T-helper 2 cell treated with Interferon-gamma antibody and Interleukin-4, amounts not matched to agents 100 ng/mL and 5 ng/mL, for 36 hours (primary cell): Measurements from ENCODE around the gene SEZ6L. TPM values are rescaled to one million over a fixed set of nuclear protein-coding genes. Genes with fewer than 3 reads are reported as not detected.

ENCODE experiments used
- intact Hi-C: fragments of 100-400 bp; cut with micrococcal nuclease; formaldehyde crosslinking; loops from one replicate; pipeline ENCODE4 v1.15.1; 2023
- total RNA-seq: library from RNA; stranded (reverse); gene quantifications from 2 replicates; pipeline ENCODE4 v1.2.3, GENCODE V29; 2022

Gene SEZ6L
- total RNA-seq, 1 donor from 2014 or later, result not detected

DNA sequence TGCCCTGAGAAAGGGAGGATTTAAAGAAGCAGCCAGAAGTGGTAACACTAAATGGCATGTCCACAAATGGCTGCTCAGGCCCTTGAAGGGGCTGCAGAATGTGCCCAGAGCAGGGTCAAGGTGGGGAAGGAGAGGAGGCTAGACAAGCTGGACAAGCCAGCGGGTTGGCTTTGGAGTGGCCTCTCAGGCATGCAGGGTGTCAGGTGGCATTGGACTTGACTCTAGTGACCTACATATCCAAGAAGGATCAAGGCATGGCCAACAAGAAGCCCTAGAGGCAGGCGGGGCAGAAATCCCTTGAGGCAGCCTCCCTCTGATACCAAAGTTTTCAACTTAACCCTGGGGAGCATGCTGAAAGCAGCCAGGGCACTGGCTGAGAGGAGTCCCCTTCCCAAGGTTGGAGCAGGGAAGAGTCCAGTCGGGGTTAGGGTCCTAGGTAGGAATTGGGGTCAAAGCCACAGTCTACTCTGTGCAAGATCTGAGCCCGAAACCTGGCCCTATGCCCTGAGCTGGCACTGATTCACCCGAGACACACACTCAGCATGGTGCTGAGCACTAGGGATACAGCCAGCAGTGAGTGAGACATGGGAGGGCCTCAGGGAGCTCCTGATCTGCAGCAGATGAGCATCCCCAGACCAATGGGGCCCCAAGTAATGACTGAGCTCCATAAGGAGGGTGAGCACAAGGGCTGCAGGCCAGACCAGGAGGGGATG lies 164.0 kb downstream of the SEZ6L start:
- intact Hi-C loops, result no loop called here

DNA sequence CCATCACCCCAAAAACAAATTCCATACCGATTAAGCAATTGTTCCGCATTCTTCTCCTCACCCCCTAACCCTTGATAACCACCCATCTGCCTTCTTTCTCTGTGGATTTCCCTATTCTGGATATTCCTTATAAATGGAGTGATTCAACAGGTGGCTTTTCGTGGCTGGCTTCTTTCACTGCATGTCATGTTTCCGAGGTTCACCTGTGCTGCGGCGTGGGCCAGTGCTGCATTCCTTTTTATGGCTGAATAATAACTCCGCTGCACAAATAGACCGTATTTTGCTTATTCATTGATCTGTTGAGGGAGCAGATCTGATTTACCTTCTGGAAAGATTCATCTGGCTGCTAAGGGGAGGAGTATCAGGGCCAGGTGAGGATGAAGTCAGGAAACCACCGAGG lies 165.0 kb downstream of the SEZ6L start:
- intact Hi-C loops, result no loop called here

DNA sequence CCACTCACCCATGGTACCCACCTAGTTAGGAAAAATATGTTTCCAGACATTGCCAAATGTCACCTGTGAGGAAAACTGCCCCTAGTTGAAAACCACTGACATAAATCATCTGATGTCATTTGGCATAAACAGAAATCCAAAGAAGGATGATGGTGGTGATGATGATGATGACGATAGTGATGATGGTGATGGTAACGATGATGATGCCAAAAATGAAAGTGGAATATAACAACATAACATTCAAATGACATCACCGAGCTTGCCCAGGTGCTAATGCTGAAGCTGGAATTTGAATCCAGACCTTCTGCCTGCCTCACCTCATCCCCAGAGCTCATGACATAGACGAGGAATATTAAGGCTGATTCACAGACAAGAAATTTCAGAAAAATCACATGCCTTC lies 167.5 kb downstream of the SEZ6L start:
- intact Hi-C loops, result no loop called here

DNA sequence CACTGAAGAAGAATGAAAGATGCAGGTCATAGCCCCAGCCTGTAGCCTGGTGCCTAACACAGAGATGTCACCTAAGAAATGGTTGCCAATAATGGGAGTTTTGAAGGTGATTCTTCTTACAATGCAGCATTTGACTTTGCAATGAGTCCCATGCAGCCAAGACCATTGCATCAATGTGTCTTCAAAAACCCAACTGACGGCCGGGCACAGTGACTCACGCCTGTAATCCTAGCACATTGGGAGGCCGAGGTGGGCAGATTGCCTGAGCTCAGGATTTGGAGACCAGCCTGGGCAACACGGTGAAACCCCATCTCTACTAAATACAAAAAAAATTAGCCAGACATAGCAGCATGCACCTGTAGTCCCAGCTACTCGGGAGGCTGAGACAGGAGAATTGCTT lies 170.5 kb downstream of the SEZ6L start:
- intact Hi-C loops, result no loop called here

DNA sequence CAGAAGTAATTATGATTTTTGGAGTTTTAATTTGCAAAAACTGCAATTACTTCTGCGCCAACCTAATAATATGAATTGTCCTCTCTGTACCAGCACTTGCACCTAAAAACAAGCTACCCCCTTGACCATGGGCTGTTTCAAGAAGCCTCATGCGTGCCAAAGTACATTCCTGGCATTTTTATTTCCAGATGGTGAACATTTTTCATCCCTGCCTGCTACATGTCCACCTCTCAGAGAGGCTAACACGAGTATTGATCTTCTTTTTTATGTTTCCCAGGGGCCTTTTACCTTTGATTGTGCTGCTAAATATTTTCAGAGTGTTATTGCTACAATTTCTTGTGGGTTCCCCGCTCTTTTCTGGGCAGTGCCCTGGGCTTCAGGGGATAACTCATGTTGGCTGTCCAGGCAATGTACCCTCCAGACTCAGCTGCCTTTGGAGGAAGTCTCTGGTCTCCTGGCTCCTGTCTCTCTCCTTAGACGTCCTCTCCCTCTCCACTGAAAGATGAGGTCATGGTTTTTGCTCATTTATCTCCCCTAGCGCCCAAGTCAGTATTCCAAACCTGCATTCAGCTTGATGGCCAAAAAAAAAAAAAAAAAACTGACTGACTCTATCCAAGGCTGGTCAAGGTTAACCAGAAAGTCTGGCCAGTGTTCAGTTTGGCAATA lies 173.6 kb downstream of the SEZ6L start:
- intact Hi-C loops, result no loop called here

DNA sequence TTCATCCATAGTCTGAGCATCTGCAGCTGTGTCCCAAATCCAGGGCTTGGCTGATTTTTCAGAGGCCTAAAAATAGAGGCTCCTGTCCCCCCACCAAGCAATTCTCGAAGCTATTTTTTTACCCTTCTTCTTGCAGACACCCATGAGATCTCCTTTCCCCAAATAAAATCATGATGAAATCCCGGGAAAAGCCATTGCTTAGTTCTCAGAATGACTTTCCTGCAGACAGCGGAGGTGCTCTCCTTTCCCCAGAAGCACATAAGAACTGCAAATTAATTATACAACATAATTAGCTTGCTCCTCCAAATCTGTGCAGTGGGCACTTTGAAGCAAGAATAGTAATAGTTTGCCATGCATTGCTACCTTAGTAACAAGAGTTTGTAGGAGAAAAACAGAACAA lies 176.2 kb downstream of the SEZ6L start:
- intact Hi-C loops, result no loop called here

DNA sequence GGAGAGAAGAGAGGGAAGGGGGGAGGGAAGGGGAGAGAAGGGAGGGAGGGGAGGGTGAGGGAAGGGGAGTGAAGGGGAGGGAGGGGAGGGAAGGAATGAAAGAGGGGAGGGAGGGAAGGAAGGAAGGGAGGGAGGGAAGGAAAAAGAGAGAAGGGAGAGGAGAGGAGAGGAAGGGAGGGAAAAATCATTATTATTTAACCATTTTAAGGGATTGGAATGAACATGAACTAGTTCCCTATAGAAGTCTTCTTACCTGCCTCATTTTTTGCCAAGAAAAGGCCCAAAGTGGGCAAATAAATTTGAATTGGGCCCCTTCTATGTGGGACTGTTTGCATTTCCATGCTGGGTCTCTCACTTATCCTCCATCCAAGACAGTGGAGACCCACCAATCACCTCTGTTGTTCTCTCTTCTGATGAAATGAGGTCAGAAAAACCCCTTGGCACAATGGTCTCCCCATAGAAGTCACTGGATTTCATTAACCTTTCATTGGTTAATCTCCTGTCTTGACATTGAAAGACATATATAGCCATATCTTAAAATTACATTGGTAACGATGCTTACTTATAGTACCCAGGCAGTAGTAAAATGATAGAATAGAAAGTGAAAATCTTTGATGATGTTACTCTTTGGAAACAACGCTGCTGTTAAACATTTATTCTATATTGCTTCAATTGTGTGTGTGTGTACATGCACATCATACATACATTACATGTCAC lies 179.7 kb downstream of the SEZ6L start:
- intact Hi-C loops, result no loop called here

DNA sequence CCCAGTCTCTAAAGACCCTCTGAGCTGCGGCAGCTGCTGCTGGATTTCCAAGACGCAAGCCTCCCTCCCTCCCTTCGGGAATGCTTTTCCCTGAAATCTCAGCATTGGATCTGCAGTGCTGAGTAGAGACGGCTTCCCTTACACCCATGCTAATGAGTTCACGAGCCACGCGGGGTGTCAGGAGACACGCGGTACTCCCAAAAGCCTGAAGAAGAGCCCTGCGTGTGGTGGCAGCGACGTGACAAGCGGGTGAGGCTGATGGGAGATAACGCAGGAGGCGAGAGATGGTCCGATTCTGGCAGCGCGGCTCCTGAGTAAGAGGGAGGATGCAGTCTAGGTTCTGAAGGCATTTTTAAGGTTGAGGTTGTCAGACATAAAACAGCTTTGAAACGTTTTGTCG lies 185.4 kb downstream of the SEZ6L start:
- intact Hi-C loops, result no loop called here

DNA sequence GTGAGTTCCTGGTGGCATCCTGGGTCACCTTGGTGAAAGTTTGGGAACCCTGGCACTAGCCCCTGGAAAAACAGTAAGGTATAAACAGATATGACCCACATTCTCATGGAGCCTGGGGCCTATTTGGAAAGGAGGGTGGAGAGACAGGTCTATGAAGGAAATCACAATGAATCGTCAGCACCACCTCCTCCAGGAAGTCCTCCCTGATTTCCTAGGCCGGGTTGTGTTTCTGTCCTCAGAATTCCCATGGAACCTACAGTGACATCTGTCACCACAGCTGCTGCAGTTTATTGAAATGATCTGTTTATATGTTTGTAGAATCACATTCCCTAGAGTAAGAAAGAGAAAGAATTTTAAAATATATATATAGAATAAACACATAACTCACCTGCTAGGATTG lies 188.0 kb downstream of the SEZ6L start:
- intact Hi-C loops, result no loop called here

DNA sequence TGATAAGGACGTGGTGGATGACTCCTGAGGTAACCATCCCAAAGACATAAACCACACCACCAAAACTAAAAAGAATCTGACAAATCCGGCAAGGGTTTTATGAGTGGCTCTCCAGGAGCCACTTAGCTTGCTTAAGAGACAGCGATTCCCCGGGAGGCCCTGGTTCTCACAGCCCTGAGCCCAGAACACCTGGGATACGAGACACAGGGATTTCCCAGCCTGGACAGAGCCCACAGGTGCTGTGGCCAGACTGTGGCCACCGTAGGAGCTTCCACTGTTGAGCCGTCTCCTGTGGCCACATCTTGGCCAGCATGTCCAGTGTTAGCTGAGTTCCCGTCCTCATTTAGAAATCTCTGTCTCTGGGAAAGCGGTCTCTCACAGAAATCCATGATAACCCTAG lies 188.6 kb downstream of the SEZ6L start:
- intact Hi-C loops, result no loop called here

DNA sequence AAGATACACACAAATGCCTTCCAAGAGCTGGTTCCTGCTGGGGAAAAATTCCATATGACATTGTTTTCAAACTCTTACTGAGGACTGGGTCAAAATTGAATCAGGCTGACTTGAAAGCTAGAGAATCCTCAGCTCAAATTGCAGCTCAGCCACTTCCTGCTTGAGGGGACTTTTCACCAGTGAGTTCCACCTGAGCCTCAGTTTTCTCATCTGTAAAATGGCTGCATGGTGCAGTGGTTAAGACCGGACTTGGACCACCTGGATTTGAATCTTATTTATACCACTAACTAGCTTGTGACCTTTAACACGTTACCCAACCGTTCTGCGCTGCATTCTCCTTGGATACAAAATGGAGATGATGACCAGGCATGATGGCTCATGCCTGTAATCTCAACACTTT lies 189.9 kb downstream of the SEZ6L start:
- intact Hi-C loops, result no loop called here

DNA sequence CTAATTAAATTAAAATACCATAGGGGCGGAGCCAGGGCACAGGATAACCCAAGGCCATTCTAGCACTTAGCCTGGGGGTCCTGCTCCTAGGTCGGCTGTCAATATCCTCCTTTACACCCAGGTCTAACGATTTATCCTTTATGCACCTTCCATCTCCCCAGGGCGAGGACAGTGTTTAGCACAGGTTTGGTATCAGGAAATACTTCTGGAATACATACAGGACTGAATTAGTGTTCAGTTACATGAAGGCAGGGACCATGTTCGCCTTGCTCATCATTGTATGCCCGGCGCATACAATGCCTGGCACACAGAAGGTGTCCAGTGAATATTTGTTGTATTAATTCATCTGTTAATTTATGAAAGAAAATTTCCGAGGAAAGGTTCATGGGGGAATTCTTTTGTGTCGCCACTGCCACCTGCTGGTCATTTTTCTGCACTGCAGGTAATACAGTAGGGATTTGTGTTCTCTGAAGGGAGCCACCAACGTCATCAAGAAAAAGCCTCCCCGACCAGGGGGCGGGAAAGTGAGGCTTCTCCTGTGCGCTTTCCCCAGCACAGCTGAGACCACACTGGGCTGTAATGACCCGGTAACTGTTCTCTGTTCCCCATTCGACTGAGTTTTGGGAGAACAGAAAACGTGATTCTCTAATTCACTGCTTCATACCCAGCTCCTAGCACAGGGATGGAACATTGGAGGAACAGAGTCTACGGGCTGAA lies 191.1 kb downstream of the SEZ6L start:
- intact Hi-C loops, result no loop called here

DNA sequence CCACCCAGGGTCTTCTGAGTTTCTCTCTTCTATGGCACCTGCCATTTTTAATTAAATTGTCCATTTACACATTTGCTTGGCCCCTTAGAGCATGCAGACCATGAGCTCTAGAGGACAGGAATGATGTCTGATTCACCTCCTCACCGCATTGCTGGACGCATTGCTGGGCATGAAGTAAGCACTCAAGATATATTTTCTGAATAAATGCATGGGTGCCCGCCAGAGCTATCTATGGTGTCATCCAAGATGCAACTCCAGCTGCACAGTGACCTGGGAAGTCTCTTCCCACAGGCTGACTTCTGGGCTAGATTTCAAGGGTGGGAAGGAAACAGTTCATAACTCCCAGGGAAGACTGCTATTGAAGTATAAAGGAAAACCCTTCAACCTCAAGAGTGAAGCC lies 193.2 kb downstream of the SEZ6L start:
- intact Hi-C loops, result no loop called here

DNA sequence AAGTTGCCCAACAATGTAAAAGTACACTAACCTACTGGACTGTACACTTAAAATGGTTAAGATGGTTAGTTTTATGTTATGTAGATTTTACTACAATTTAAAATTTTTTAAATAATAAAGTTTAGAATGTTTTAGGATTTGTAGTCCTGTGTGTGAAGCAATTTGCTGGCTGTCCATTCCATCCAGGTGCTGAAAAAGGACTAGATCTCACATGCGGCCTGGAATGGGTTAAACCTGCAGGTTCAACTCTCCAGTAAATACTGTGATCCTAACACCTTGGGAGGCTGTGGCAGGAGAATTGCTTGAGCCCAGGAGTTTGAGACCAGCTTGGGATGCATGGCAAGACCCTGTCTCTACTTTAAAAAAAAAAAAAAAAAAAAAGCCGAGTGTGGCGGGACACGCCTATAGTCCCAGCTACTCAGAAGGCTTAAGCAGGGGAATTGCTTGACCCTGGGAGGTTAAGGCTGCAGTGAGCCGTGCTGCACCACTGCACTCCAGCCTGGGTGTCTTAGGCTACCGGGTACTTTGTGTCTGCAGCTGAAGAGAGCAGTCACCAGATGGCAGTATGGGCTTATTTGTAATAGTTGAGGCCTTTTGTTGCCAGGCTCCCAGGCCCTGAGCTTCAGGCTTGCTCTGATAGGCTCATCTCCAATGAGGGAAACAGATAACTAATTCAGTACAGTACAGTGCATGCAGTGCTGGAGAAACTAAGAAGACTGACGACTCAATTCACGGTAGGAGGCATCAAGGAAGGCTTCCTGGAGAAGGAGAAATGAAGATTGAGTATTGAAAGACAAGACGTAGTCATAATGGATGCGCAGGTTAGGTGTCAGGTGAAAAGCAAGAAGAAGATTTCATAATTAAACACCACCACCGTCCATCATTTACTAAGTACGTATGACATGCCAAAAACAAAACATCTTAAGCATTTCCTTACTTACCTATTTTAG lies 195.1 kb downstream of the SEZ6L start:
- intact Hi-C loops, result loop anchor here (1.0 to 2.0 kb wide), 2 partner anchors 64 to 97 kb away; partner anchors contain the start of gene ASPHD2

DNA sequence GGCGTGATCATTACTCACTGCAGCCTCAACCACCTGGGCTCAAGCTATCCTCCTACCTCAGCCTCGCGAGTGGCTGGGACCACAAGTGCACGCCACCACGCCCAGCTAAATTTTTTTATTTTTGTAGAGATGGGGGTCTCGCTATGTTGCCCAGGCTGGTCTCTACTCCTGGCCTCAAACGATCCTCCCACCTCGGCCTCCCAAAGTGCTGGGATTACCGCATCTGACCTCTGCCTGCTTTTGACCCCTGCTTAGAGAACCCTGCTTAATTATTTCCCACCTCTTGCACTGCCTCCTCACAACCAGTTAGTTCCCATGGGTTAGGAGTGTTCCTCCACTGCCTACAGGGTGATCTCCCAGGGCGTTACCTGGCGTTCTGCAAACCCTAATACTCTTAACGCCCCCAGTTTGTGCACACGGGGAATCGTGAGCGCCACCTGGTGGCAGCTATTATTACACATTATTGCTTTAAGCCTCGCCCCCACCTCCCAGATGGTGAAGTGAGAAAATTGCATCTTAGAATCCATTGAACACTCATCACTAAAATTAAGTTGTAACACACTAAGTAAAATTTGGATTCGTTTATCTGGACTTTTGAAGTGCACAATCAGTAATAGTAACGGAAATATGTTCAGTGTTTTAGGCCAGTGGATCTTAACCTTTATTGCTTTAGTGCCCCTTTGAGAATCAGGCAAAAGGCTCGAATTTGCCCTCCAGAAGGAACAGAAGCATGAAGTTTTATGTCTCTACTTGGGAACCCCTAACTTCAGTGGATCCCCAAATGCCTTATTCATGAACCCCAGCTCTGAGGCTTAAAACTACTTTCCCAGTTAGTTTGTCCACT lies 198.4 kb downstream of the SEZ6L start:
- intact Hi-C loops, result no loop called here

DNA sequence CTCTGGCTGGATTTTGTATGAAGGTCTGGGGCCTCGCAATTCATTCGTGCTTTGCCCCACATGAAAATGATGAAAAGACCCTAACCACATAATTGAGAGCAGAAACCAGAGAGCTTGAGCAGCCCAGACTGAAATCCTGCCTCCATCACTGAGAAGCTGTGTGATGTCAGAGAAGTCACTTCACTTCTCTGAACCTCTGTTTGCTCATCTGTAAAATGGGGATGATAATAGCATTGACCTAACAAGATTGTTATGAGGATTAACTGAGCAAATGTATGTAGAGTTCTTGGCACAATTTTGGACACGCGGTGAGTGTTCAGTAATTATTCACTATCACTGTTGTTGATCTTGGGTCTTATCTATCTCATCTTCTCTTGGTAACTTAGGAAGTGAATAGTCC lies 203.6 kb downstream of the SEZ6L start:
- intact Hi-C loops, result no loop called here

DNA sequence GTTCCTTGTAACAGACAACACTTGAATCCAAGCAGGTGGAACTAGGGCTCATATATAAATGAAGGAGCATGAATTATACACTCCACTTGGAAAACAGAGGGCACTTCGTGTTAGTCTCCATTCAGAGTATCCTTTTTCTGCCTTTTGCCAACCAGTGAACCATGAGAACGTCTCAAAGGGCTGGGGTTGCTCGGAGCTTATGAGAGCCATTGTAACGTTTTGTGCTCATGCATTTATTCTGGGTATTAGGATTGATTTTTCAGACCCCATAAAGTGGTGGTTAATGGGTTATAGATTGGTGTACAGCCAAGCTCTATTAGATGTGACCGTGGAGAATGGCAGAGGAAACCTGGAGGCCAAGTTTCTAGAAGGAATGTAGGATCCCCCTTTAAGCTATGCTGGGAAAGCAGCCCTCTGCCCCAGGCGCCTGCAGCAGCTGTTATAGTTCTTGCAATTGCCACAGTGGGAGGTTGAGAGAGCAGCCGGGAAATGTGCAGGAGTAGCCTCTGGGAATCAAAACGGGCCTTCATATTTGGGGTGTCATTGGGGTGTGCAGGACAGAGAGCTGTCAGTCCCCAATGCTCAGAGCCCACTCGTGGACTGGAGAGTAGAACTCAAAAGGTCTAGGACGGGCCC lies 205.2 kb downstream of the SEZ6L start:
- intact Hi-C loops, result no loop called here

DNA sequence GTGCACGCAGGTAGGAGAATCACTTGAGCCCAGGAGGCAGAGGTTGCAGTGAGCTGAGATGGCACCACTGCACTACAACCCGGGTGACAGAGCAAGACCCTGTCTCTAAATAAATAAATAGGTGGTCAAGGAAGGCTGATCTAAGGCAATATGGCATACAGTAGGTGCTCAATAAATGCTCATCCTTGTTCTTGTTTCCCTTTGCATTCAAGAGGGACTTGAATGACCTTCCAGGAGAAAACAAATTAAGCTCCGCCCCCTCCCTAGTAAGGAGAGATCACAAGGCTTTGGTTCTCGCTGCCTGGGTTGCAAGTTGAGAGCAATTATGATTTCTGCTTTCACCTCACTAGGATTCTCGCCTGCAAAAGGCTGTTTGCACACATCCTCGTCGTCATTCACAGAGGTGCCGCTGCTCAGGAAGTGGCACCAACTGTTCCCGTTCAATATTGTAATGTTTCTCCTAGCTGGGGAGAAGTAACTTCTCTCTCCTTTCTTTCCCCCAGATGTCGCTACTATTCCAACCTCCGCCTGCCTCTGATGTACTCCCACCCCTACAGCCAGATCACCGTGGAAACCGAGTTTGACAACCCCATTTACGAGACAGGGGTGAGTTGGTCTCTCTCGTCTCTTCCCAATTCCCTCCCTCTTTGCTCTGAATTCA lies 208.0 kb downstream of the SEZ6L start:
- intact Hi-C loops, result no loop called here
